Right hindlimb (tissue), 1 donor: ENCODE results near the gene MON1B.
"Not testable (repeated sequence)": the region's sequence is repeated elsewhere in the genome, so short reads cannot be mapped to it uniquely, and the experiment has no call there.

Source experiments
- DNase-seq: peaks from one replicate; pipeline ENCODE4 v3.0.0-alpha.2; 2018

MON1B gene

GRCh38 chr16:77190478-77191258 lies at the start of gene MON1B:
Gene MON1B, plus strand, starts transcription at chr16:77191190. Its CDS starts 296 bp downstream, at chr16:77191486.
- DNase-seq, result peak; percentile 99

GRCh38 chr16:77143364-77143763 lies 47.6 kb upstream of the MON1B start:
- DNase-seq, result no peak

GRCh38 chr16:77148121-77148520 lies 42.9 kb upstream of the MON1B start:
- DNase-seq, result no peak

GRCh38 chr16:77157346-77158058 lies 33.5 kb upstream of the MON1B start:
- peak; percentile 64 for DNase-seq

- DNase-seq, result no peak
Measured at GRCh38 chr16:77158293-77158692, 32.7 kb upstream of the MON1B start.

GRCh38 chr16:77165006-77165405 lies 26.0 kb upstream of the MON1B start:
- no peak for DNase-seq

GRCh38 chr16:77165536-77166236 lies 25.3 kb upstream of the MON1B start:
- peak; percentile 77 for DNase-seq

- DNase-seq, result no peak
Measured at GRCh38 chr16:77166726-77167125, 24.3 kb upstream of the MON1B start.

GRCh38 chr16:77168901-77169300 lies 22.1 kb upstream of the MON1B start:
- DNase-seq, result no peak

- DNase-seq, result no peak
Measured at GRCh38 chr16:77169650-77170236, 21.2 kb upstream of the MON1B start.

GRCh38 chr16:77170805-77171204 lies 20.2 kb upstream of the MON1B start:
- DNase-seq, result no peak

- DNase-seq, result no peak
Measured at GRCh38 chr16:77171745-77172635, 19.0 kb upstream of the MON1B start.

GRCh38 chr16:77172951-77173350 lies 18.0 kb upstream of the MON1B start:
- DNase-seq, result no peak

- no peak for DNase-seq
Measured at GRCh38 chr16:77183137-77183536, 7.9 kb upstream of the MON1B start.

- not testable (repeated sequence) for DNase-seq
Measured at GRCh38 chr16:77186298-77186697, 4.7 kb upstream of the MON1B start.

- DNase-seq, result no peak
Measured at GRCh38 chr16:77190190-77190477, 856 bp upstream of the MON1B start.

- peak; percentile 43 for DNase-seq
Measured at GRCh38 chr16:77191259-77191969, 424 bp downstream of the MON1B start.

GRCh38 chr16:77193377-77193776 lies 2.4 kb downstream of the MON1B start:
- DNase-seq, result no peak

- no peak for DNase-seq
Measured at GRCh38 chr16:77194295-77195231, 3.6 kb downstream of the MON1B start.

GRCh38 chr16:77195411-77195810 lies 4.4 kb downstream of the MON1B start:
- DNase-seq, result no peak

GRCh38 chr16:77197747-77198146 lies 6.8 kb downstream of the MON1B start:
- DNase-seq, result no peak
